A549 (cell line): ENCODE measurements around the gene AIG1. TPM values are rescaled to one million over a fixed set of nuclear protein-coding genes. Genes with fewer than 3 reads are reported as not detected.

Source experiments
- ATAC-seq, 2 experiments: fragments of 200-7000 bp in 1 of 2; fragments of >200 bp in 1 of 2; cut with Nextera tagmentation in 1 of 2; cut with Tn5 transposase in 1 of 2; 3 replicates each; pipeline versions ENCODE4 v1.8.0 to v1.9.1; 2018 to 2020; ENCODE audit warnings: mild to moderate bottlenecking in 1 of 2, moderate library complexity in 1 of 2
- CTCF ChIA-PET: fragments of 300-600 bp; sonication (Branson Sonifier 250); formaldehyde crosslinking; extraction: SDS; loops from one replicate; lab custom pipeline; 2021; ENCODE audit warnings: antibody characterized with exemption, inconsistent platforms; lab: Yijun Ruan, JAX
- POLR2A ChIA-PET: fragments of 350-600 bp; formaldehyde crosslinking; extraction: SDS; loops from one replicate; lab custom pipeline; 2021; ENCODE audit warnings: antibody characterized with exemption, inconsistent platforms; lab: Yijun Ruan, JAX
- DNase-seq, 2 experiments: peaks; one replicate each; pipeline versions ENCODE4 v3.0.0 to v3.0.0-alpha.2; 2011 to 2016; ENCODE audit warnings: low read depth in 1 of 2, low spot score in 1 of 2
- FAIRE-seq: peaks from 2 replicates; lab custom pipeline; 2011; peaks lifted over from hg19 to GRCh38; lab: Jason Lieb, UNC
- H3K27ac ChIP-seq, 2 experiments: fragments of >200 bp; sonication (Bioruptor Twin); formaldehyde crosslinking; 3 replicates each; pipeline ENCODE4 v1.5.1; 2016 to 2017
- H3K4me1 ChIP-seq: fragments of >200 bp; sonication (Bioruptor Twin); formaldehyde crosslinking; 3 replicates; pipeline ENCODE4 v1.6.1; 2016
- H3K4me2 ChIP-seq: fragments of >200 bp; sonication (Bioruptor Twin); formaldehyde crosslinking; 3 replicates; pipeline ENCODE4 v1.6.1; 2016
- H3K4me3 ChIP-seq: fragments of >200 bp; sonication (Bioruptor Twin); formaldehyde crosslinking; 3 replicates; pipeline ENCODE4 v1.5.1; 2016
- H3K9me3 ChIP-seq: fragments of >200 bp; sonication (Bioruptor Twin); formaldehyde crosslinking; 3 replicates; pipeline ENCODE4 v1.6.1; 2016
- BHLHE40 ChIP-seq: IDR thresholded peaks from 2 replicates; pipeline ENCODE4 v1.6.1; 2012; ENCODE audit warnings: low read depth, low read length, inconsistent platforms
- CEBPB ChIP-seq, 2 experiments: fragments of >200 bp in 1 of 2; sonication (Bioruptor Twin) in 1 of 2; formaldehyde crosslinking in 1 of 2; IDR thresholded peaks; 2 replicates each; pipeline ENCODE4 v1.6.1; 2012 to 2016
- EHF ChIP-seq: fragments of 250-450 bp; sonication (Bioruptor Pico); IDR thresholded peaks from 2 replicates; pipeline ENCODE4 v1.5.0; 2020; ENCODE audit warnings: mild to moderate bottlenecking
- EHMT2 ChIP-seq: fragments of 200-600 bp; sonication (generic); IDR thresholded peaks from 2 replicates; pipeline ENCODE4 v1.6.1; 2016; ENCODE audit warnings: antibody characterized with exemption, low read depth, mild to moderate bottlenecking, moderate library complexity
- ESRRA ChIP-seq: fragments of 150-350 bp; IDR thresholded peaks from 2 replicates; pipeline ENCODE4 v1.6.1; 2014; ENCODE audit warnings: mild to moderate bottlenecking, low read length, borderline replicate concordance
- FOSB ChIP-seq: fragments of 250-450 bp; sonication (Bioruptor Pico); IDR thresholded peaks from 2 replicates; pipeline ENCODE4 v1.5.0; 2020; ENCODE audit warnings: mild to moderate bottlenecking, moderate library complexity
- FOXS1 ChIP-seq: fragments of 250-450 bp; sonication (Bioruptor Pico); IDR thresholded peaks from 2 replicates; pipeline ENCODE4 v1.5.0; 2020; ENCODE audit warnings: mild to moderate bottlenecking, moderate library complexity
- HOXA7 ChIP-seq: fragments of 250-450 bp; sonication (Bioruptor Pico); IDR thresholded peaks from 2 replicates; pipeline ENCODE4 v1.5.0; 2020; ENCODE audit warnings: mild to moderate bottlenecking, moderate library complexity
- MYC ChIP-seq: IDR thresholded peaks from 2 replicates; pipeline ENCODE4 v1.6.1; 2012; ENCODE audit warnings: mild to moderate bottlenecking, inconsistent platforms, low read length, improper control_type of control experiment, borderline replicate concordance
- NR3C1 ChIP-seq: fragments of >200 bp; sonication (Bioruptor Twin); formaldehyde crosslinking; IDR thresholded peaks from 3 replicates; pipeline ENCODE4 v1.6.1; 2017
- PHF8 ChIP-seq: fragments of 200-600 bp; sonication (generic); IDR thresholded peaks from 2 replicates; pipeline ENCODE4 v1.6.1; 2016; ENCODE audit warnings: low read depth, mild to moderate bottlenecking, antibody characterized with exemption, moderate library complexity, borderline replicate concordance
- POLR2A ChIP-seq: IDR thresholded peaks from 2 replicates; pipeline ENCODE4 v1.6.1; 2012; ENCODE audit warnings: mild to moderate bottlenecking, low read length
- POLR2AphosphoS2 ChIP-seq: conservative IDR thresholded peaks from 2 replicates; pipeline ENCODE4 v1.6.1; 2012; ENCODE audit warnings: low read length, improper control_type of control experiment, inconsistent platforms
- RARB ChIP-seq: fragments of 250-450 bp; sonication (Bioruptor Pico); IDR thresholded peaks from 2 replicates; pipeline ENCODE4 v1.8.0; 2021; ENCODE audit warnings: mild to moderate bottlenecking, moderate library complexity
- RFX5 ChIP-seq: fragments of 450-650 bp; IDR thresholded peaks from 2 replicates; pipeline ENCODE4 v1.7.1; 2014; ENCODE audit warnings: antibody characterized with exemption, mild to moderate bottlenecking, moderate library complexity
- SREBF2 ChIP-seq: fragments of 450-650 bp; IDR thresholded peaks from 2 replicates; pipeline ENCODE4 v1.6.1; 2014; ENCODE audit warnings: mild to moderate bottlenecking, moderate library complexity
- ZFP36 ChIP-seq: fragments of 450-650 bp; IDR thresholded peaks from 2 replicates; pipeline ENCODE4 v1.6.1; 2014; ENCODE audit warnings: borderline replicate concordance; ENCODE audit not compliant: partially characterized antibody
- WGBS: methylation state at CpG from one replicate; pipeline ENCODE4 v1.1.6; 2017; ENCODE audit errors: missing lambda C conversion rate; 5-methylcytosine and 5-hydroxymethylcytosine counted together
- polyA plus RNA-seq, 4 experiments: library from polyadenylated mRNA; depleted of rRNA in 3 of 4; stranded (reverse); fragments of >200 nt; fragmentation: RNase III in 1 of 4; extraction: RNeasy Plus Mini Kit Qiagen cat#74134 plus additional on column Dnase treatment in 1 of 4; gene quantifications; 2 replicates in 3 of 4; 3 replicates in 1 of 4; pipeline ENCODE4 v1.2.3, GENCODE V29; 2011 to 2017
- TF ChIP-seq, protein P1 (sequence below): IDR thresholded peaks from 2 replicates; pipeline ENCODE4 v1.6.1; 2012
- TF ChIP-seq, protein P2 (sequence below): fragments of >200 bp; sonication (Bioruptor Twin); formaldehyde crosslinking; IDR thresholded peaks from 3 replicates; pipeline ENCODE4 v1.5.1; 2016
- TF ChIP-seq, protein P3 (sequence below): fragments of >200 bp; sonication (Bioruptor Twin); formaldehyde crosslinking; IDR thresholded peaks from 2 replicates; pipeline ENCODE4 v1.6.1; 2016

Gene AIG1
- polyA plus RNA-seq, 2 of the 4 experiments (the other 2 are of a cell fraction), result 29.5 to 38.3 TPM

DNA sequence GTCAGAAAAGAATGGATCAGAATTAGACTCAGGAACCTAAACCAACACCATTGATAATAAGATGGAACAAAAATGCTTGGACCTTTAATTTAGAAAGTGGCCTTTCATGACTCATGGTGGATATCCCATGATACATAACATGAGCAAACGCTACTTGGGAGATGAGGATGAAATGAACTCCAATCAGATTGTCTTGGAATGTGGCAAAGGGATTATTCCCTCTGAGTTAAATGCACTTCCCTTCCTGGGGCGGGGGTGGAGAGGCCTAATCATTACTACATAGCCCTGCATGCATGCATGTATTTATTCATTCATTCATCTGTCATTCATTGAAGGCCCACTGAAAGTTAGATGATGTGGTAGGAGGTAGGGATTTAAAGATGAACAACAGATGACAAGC is 174.0 kb downstream of the AIG1 start:
- TF ChIP-seq RFX5 (no peak), EHF (CRISPR knock-in tag) (no peak), FOSB (CRISPR knock-in tag) (no peak), FOXS1 (CRISPR knock-in tag) (no peak), SREBF2 (no peak), CEBPB (IDR thresholded peaks at IDR 0.05) (no peak), RARB (CRISPR knock-in tag) (no peak), POLR2A (no peak), POLR2AphosphoS2 (no peak), PHF8 (no peak), BHLHE40 (no peak), NR3C1 (no peak), MYC (no peak), ESRRA (no peak), EHMT2 (no peak), ZFP36 (no peak)
- TF ChIP-seq, protein P1, sequence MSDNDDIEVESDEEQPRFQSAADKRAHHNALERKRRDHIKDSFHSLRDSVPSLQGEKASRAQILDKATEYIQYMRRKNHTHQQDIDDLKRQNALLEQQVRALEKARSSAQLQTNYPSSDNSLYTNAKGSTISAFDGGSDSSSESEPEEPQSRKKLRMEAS, result no peak
- TF ChIP-seq, protein P2, sequence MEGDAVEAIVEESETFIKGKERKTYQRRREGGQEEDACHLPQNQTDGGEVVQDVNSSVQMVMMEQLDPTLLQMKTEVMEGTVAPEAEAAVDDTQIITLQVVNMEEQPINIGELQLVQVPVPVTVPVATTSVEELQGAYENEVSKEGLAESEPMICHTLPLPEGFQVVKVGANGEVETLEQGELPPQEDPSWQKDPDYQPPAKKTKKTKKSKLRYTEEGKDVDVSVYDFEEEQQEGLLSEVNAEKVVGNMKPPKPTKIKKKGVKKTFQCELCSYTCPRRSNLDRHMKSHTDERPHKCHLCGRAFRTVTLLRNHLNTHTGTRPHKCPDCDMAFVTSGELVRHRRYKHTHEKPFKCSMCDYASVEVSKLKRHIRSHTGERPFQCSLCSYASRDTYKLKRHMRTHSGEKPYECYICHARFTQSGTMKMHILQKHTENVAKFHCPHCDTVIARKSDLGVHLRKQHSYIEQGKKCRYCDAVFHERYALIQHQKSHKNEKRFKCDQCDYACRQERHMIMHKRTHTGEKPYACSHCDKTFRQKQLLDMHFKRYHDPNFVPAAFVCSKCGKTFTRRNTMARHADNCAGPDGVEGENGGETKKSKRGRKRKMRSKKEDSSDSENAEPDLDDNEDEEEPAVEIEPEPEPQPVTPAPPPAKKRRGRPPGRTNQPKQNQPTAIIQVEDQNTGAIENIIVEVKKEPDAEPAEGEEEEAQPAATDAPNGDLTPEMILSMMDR, result no peak
- TF ChIP-seq, protein P3, sequence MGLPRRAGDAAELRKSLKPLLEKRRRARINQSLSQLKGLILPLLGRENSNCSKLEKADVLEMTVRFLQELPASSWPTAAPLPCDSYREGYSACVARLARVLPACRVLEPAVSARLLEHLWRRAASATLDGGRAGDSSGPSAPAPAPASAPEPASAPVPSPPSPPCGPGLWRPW, result no peak
- WGBS, result 54% methylated on average over 2 of the region's 2 CpGs

DNA sequence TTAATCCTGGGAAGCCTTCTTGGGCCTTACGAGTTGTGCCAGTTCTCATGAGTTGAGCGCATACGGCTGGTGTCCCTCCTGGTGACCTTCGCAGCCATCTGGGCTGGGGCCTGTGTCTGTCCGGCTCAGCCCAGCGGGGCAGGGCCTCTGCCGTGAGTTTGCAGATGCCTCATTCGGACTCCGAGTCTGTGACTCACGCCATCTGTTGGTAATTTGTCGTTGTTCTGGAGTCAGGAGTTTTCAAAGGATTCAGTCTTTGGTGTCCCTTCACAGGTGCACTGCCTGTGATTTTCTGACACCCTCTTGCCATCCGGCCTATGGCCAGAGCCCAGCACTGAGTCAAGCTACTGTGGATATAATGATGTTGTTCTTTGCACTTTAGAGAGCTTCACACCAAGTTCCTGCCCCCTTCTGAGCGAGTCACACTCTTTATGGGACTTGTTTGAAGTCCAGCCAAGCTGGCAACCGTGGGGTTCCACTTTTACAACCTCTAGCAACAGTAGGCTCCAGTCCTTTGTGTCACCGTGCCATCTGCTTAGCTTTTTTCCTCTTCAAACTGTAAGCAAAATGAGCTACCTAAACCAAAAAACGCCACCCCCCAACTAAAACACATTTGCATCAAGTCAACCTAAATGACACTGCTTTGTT is 175.6 kb downstream of the AIG1 start:
- 83% methylated on average over 13 of the region's 16 CpGs for WGBS
- Histone ChIP-seq H3K4me3 (no peak overlapping the region), H3K4me2 (no peak overlapping the region), H3K9me3 (no peaks in the 10 kb centered on the region), H3K4me1 (no peaks in the 10 kb centered on the region), H3K27ac (no peak overlapping the region)
- ChIA-PET POLR2A (no interaction called here), CTCF (no interaction called here)
- TF ChIP-seq ZFP36 (no peak), HOXA7 (no peak), PHF8 (no peak)
- TF ChIP-seq, protein P2, result no peak
- peak in 1 of 2 experiments; percentile 1 for DNase-seq
- ATAC-seq, result no peak
- FAIRE-seq, result no peak

More for the DNA sequence above, 174.0 kb downstream of the AIG1 start:
- H3K4me3 ChIP-seq, result no peak overlapping the region
- no peak overlapping the region for H3K27ac ChIP-seq
- CTCF ChIA-PET, result interaction anchor here (0.7 kb wide), 1 partner anchor 8 kb away, joined by 3 read pairs; no protein-coding TSS in a partner anchor
- no peaks in the 10 kb centered on the region for H3K4me1 ChIP-seq
- ATAC-seq, result no peak
- DNase-seq, result no peak
- POLR2A ChIA-PET, result no interaction called here
- no peak overlapping the region for H3K4me2 ChIP-seq
- no peak for FAIRE-seq
- H3K9me3 ChIP-seq, result no peaks in the 10 kb centered on the region
